K562 (cell line): ENCODE data around the gene PHF11. TPM values are rescaled to one million over a fixed set of nuclear protein-coding genes. Genes with fewer than 3 reads are reported as not detected.

Source experiments
- ATAC-seq: fragments of 200-7000 bp; cut with Tn5 transposase; 3 replicates; pipeline ENCODE4 v1.9.1; 2020; ENCODE audit warnings: moderate library complexity
- BruUV-seq: library from RNA; stranded (reverse); fragments of 400-500 nt; replicated peaks from 2 replicates; lab custom pipeline; 2021; lab: Mats Ljungman, UMichigan
- CTCF ChIA-PET: fragments of 300-600 bp; formaldehyde crosslinking; extraction: SDS; loops from one replicate; lab custom pipeline; 2021; ENCODE audit warnings: low intra/inter-chr PET ratio; lab: Yijun Ruan, JAX
- POLR2A ChIA-PET: fragments of 300-600, 350-650 bp; sonication (Branson Sonifier 250); formaldehyde crosslinking; extraction: SDS; loops from one replicate; lab custom pipeline; 2021; ENCODE audit warnings: antibody characterized with exemption, inconsistent platforms; lab: Yijun Ruan, JAX
- DNase-seq, 4 experiments: peaks; one replicate each; pipeline versions ENCODE4 v3.0.0 to v3.0.0-alpha.2; 2011 to 2018; ENCODE audit warnings: low spot score in 3 of 4, mixed read lengths in 3 of 4; ENCODE audit errors: extremely low read depth in 1 of 4
- FAIRE-seq: peaks from 2 replicates; lab custom pipeline; 2011; peaks lifted over from hg19 to GRCh38; lab: Jason Lieb, UNC
- H2AFZ ChIP-seq: 2 replicates; pipeline ENCODE4 v1.6.0; 2011; ENCODE audit warnings: low read depth, low read length, control low read depth, inconsistent platforms
- H3K27ac ChIP-seq: fragments of 200-600 bp; 3 replicates; pipeline ENCODE4 v1.8.0; 2011; ENCODE audit warnings: low read depth, mild to moderate bottlenecking, control low read depth, inconsistent platforms, low read length, moderate library complexity, mixed read lengths; ENCODE audit errors: extremely low read depth
- H3K27me3 ChIP-seq, 2 experiments: fragments of 300-600 bp in 1 of 2; 2 replicates in 1 of 2; 3 replicates in 1 of 2; pipeline versions ENCODE4 v1.6.0 to v1.8.0; 2011; ENCODE audit warnings: inconsistent platforms in 2 of 2, low read length in 2 of 2, mild to moderate bottlenecking in 1 of 2, mixed read lengths in 1 of 2, moderate library complexity in 1 of 2; ENCODE audit not compliant: control insufficient read depth in 2 of 2, insufficient read depth in 2 of 2
- H3K36me3 ChIP-seq: fragments of 300-600 bp; 3 replicates; pipeline ENCODE4 v1.8.0; 2011; ENCODE audit warnings: mild to moderate bottlenecking, low read length, inconsistent platforms; ENCODE audit not compliant: control insufficient read depth, insufficient read depth
- H3K4me1 ChIP-seq, 2 experiments: fragments of 200-600 bp in 1 of 2; replicated peaks in 1 of 2; 2 replicates in 1 of 2; 3 replicates in 1 of 2; pipeline versions ENCODE4 v1.5.1 to v1.8.0; 2011; ENCODE audit warnings: inconsistent platforms in 2 of 2, low read length in 2 of 2, mild to moderate bottlenecking in 1 of 2, mixed read lengths in 1 of 2, moderate library complexity in 1 of 2; ENCODE audit not compliant: control insufficient read depth in 2 of 2, insufficient read depth in 2 of 2
- H3K4me2 ChIP-seq: 2 replicates; pipeline ENCODE4 v1.6.1; 2011; ENCODE audit warnings: low read length, control low read depth, inconsistent platforms, mixed read lengths; ENCODE audit not compliant: insufficient read depth
- H3K4me3 ChIP-seq: fragments of 200-600 bp; sonication (generic), shearing (Covaris generic); 2 replicates; pipeline ENCODE4 v1.5.1; 2016; ENCODE audit warnings: control low read depth, inconsistent platforms
- H3K79me2 ChIP-seq: fragments of 200-600 bp; 3 replicates; pipeline ENCODE4 v1.8.0; 2011; ENCODE audit warnings: low read length, inconsistent platforms; ENCODE audit not compliant: control insufficient read depth, insufficient read depth
- H3K9ac ChIP-seq, 2 experiments: 2 replicates each; pipeline versions ENCODE4 v1.6.0 to v1.6.1; 2011; ENCODE audit warnings: low read depth in 2 of 2, low read length in 2 of 2, control low read depth in 1 of 2, inconsistent platforms in 1 of 2, mild to moderate bottlenecking in 1 of 2, mixed read lengths in 1 of 2; ENCODE audit not compliant: insufficient read depth in 1 of 2
- H3K9me1 ChIP-seq: one replicate; pipeline ENCODE4 v1.6.0; 2011; ENCODE audit warnings: inconsistent platforms, mild to moderate bottlenecking, low read length, moderate library complexity; ENCODE audit not compliant: control insufficient read depth, insufficient read depth
- H3K9me3 ChIP-seq: replicated peaks from 2 replicates; pipeline ENCODE4 v1.5.1; 2011; ENCODE audit warnings: low read depth, low read length, inconsistent platforms; ENCODE audit not compliant: control insufficient read depth, insufficient read depth
- H4K20me1 ChIP-seq: replicated peaks from 2 replicates; pipeline ENCODE4 v1.6.1; 2011; ENCODE audit warnings: low read length, inconsistent platforms, mixed read lengths; ENCODE audit not compliant: control insufficient read depth, insufficient read depth
- ARHGAP35 ChIP-seq: fragments of 450-650 bp; IDR thresholded peaks from 2 replicates; pipeline ENCODE4 v1.6.1; 2018; ENCODE audit not compliant: partially characterized antibody
- E2F3 ChIP-seq: fragments of 250-450 bp; sonication (Bioruptor Pico); IDR thresholded peaks from 2 replicates; pipeline ENCODE4 v1.4.0; 2020; ENCODE audit warnings: mild to moderate bottlenecking
- HNRNPK ChIP-seq: fragments of 200-400 bp; formaldehyde crosslinking; IDR thresholded peaks from one replicate; pipeline ENCODE4 v1.6.1; 2018; ENCODE audit warnings: mild to moderate bottlenecking, low read depth, low read length; ENCODE audit not compliant: poor library complexity, severe bottlenecking
- IRF9 ChIP-seq: fragments of 450-650 bp; IDR thresholded peaks from 2 replicates; pipeline ENCODE4 v1.6.1; 2016; ENCODE audit warnings: missing biosample characterization, missing genetic modification characterization
- KDM4B ChIP-seq, 2 experiments: fragments of 450-650 bp in 1 of 2; sonication (generic) in 1 of 2; IDR thresholded peaks; 2 replicates each; pipeline ENCODE4 v1.6.1; 2016 to 2017; ENCODE audit warnings: borderline replicate concordance in 2 of 2, antibody characterized with exemption in 1 of 2, low read depth in 1 of 2, mild to moderate bottlenecking in 1 of 2
- PTBP1 ChIP-seq: fragments of 200-400 bp; formaldehyde crosslinking; IDR thresholded peaks from 2 replicates; pipeline ENCODE4 v1.6.1; 2017; ENCODE audit warnings: low read depth, low read length
- RNF2 ChIP-seq: sonication (generic); IDR thresholded peaks from 2 replicates; pipeline ENCODE4 v1.6.1; 2016
- RNF219 ChIP-seq: fragments of 250-450 bp; sonication (Bioruptor Pico); IDR thresholded peaks from 2 replicates; pipeline ENCODE4 v1.5.0; 2022; ENCODE audit warnings: mild to moderate bottlenecking
- SFPQ ChIP-seq: fragments of 200-400 bp; formaldehyde crosslinking; IDR thresholded peaks from 2 replicates; pipeline ENCODE4 v1.6.1; 2017; ENCODE audit warnings: mild to moderate bottlenecking, low read depth, low read length, moderate library complexity
- TEAD4 ChIP-seq, 2 experiments: sonication (generic) in 1 of 2; formaldehyde crosslinking in 1 of 2; IDR thresholded peaks; 2 replicates each; pipeline versions ENCODE4 v1.6.1 to v1.8.0; 2012 to 2022; ENCODE audit warnings: borderline replicate concordance in 1 of 2, inconsistent platforms in 1 of 2, low read length in 1 of 2, mild to moderate bottlenecking in 1 of 2, missing genetic modification reagents in 1 of 2
- ZNF444 ChIP-seq: fragments of 250-450 bp; sonication (Bioruptor Pico); IDR thresholded peaks from 2 replicates; pipeline ENCODE4 v1.4.0; 2020; ENCODE audit warnings: mild to moderate bottlenecking, moderate library complexity
- ZNF778 ChIP-seq: fragments of 450-650 bp; formaldehyde crosslinking; IDR thresholded peaks from 2 replicates; pipeline ENCODE4 v1.4.0; 2020; ENCODE audit warnings: mild to moderate bottlenecking, moderate library complexity
- WGBS: fragments of 100-300 bp; shearing (Covaris generic); methylation state at CpG from one replicate; pipeline ENCODE4 v1.1.6; 2016; ENCODE audit warnings: low coverage, mixed read lengths; ENCODE audit not compliant: insufficient coverage; ENCODE audit errors: missing lambda C conversion rate; 5-methylcytosine and 5-hydroxymethylcytosine counted together
- in situ Hi-C: fragments of 300-500 bp; cut with MboI; formaldehyde crosslinking; loops from 4 replicates; pipeline ENCODE4 v1.15.0; 2018; ENCODE audit warnings: inconsistent platforms, mixed read lengths
- intact Hi-C: fragments of 100-400 bp; cut with micrococcal nuclease; formaldehyde crosslinking; loops from 2 replicates; pipeline ENCODE4 v1.14.2; 2022
- polyA plus RNA-seq, 8 experiments: library from polyadenylated mRNA; depleted of rRNA in 4 of 8; stranded (reverse) in 5 of 8; unstranded in 3 of 8; fragments of >200 nt; fragmentation: Nextera tagmentation in 2 of 8; fragmentation: Illumina TruSeq in 1 of 8; extraction: Ambion mirVana in 2 of 8; extraction: Trizol in 1 of 8; gene quantifications; 2 replicates each; pipeline versions ENCODE4 v1.2.1 to v1.2.3, GENCODE V29; 2011 to 2014; ENCODE audit warnings: inconsistent platforms in 1 of 8, missing spikeins in 1 of 8
- total RNA-seq, 7 experiments: library from RNA; depleted of rRNA in 6 of 7; stranded (reverse); fragments of >200 nt in 6 of 7; fragmentation: Illumina TruSeq in 2 of 7; extraction: Trizol in 2 of 7; gene quantifications; 2 replicates each; pipeline versions ENCODE4 v1.2.1 to v1.2.3, GENCODE V29; 2011 to 2021; ENCODE audit warnings: low replicate concordance in 1 of 7

The PHF11 gene
- total and polyA plus RNA-seq, 9 of the 15 experiments (the other 6 are each of a cell fraction or from before 2014, with no cell fraction given), result 1.9 to 7.0 (median 5.3) TPM

GRCh38 chr13:49452725-49453457 lies 42.9 kb upstream of the PHF11 start (continued):
- TF ChIP-seq SFPQ (no peak), TEAD4 (IDR thresholded peaks at IDR 0.05; ENCODE audit: low read length) (no peak), TEAD4 (CRISPR knock-in tag; IDR thresholded peaks at IDR 0.05; ENCODE audit: borderline replicate concordance) (no peak), ZNF778 (CRISPR knock-in tag) (no peak), E2F3 (CRISPR knock-in tag) (no peak)

- in situ Hi-C loops, result no loop called here
- no peak for TF ChIP-seq IRF9
- TF ChIP-seq KDM4B (IDR thresholded peaks at IDR 0.05; ENCODE audit: borderline replicate concordance in 2 of 2, low read depth in 1 of 2), result no peak
- TF ChIP-seq HNRNPK, result no peak
- no peak for TF ChIP-seq SFPQ
- no peak for TF ChIP-seq ARHGAP35
- no peak for TF ChIP-seq RNF219 (CRISPR knock-in tag)
- no peak for TF ChIP-seq ZNF444 (CRISPR knock-in tag)
- TF ChIP-seq RNF2, result no peak
- no peak for TF ChIP-seq PTBP1
These were observed 42.3 kb upstream of the PHF11 start for GRCh38 chr13:49453465-49453864.

More at GRCh38 chr13:49453465-49453864, 42.3 kb upstream of the PHF11 start:
- Histone ChIP-seq H4K20me1 (no peaks in the 10 kb centered on the region), H3K79me2 (peaks cover 21% of the 10 kb centered on the region), H3K36me3 (no peaks in the 10 kb centered on the region), H3K9me3 (no peaks in the 10 kb centered on the region), H2AFZ (no peak overlapping the region), H3K9me1 (no peaks in the 10 kb centered on the region), H3K27me3 (no peaks in the 10 kb centered on the region), H3K9ac (no peak overlapping the region), H3K4me1 (no peaks in the 10 kb centered on the region), H3K27ac (no peak overlapping the region), H3K4me2 (no peak overlapping the region), H3K4me3 (no peak overlapping the region)
- intact Hi-C loops, result no loop called here
- DNase-seq (no peak), ATAC-seq (no peak), FAIRE-seq (no peak)
- ChIA-PET POLR2A (interaction anchor here (1.1 kb wide), 1 partner anchor 9 kb away, joined by 3 read pairs; no protein-coding TSS in a partner anchor), CTCF (no interaction called here)
- WGBS, result 77% methylated on average over 6 of the region's 7 CpGs
- BruUV-seq, result no TSS peak
